ENCODE results near the gene ZNF600.
"Not testable (repeated sequence)": the region's sequence is repeated elsewhere in the genome, so short reads cannot be mapped to it uniquely, and the experiment has no call there.

Gene ZNF600

DNA sequence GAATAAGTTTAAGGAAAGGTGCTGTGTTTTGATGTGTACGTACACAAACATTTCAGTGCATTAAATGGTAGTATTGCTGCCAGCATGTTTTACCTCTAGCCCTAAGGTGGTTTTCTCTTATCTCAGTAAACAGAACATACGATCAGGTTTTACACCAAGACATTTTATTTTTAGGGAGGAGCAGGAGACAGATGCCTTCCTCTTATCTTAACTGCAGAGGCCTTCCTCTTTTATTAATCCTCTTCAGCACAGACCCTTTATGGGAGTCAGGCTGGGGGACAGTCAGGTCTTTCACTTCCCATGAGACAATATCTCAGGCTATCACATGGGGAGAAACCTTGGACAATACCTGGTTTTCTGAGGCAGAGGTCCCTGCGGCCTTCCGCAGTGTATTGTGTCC, 36.8 kb downstream of the ZNF600 start:
- H3K36me3 ChIP-seq (ENCODE audit: control insufficient read depth, insufficient read depth, low read length), result no peaks in the 10 kb centered on the region
- TF ChIP-seq, protein P1, sequence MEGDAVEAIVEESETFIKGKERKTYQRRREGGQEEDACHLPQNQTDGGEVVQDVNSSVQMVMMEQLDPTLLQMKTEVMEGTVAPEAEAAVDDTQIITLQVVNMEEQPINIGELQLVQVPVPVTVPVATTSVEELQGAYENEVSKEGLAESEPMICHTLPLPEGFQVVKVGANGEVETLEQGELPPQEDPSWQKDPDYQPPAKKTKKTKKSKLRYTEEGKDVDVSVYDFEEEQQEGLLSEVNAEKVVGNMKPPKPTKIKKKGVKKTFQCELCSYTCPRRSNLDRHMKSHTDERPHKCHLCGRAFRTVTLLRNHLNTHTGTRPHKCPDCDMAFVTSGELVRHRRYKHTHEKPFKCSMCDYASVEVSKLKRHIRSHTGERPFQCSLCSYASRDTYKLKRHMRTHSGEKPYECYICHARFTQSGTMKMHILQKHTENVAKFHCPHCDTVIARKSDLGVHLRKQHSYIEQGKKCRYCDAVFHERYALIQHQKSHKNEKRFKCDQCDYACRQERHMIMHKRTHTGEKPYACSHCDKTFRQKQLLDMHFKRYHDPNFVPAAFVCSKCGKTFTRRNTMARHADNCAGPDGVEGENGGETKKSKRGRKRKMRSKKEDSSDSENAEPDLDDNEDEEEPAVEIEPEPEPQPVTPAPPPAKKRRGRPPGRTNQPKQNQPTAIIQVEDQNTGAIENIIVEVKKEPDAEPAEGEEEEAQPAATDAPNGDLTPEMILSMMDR (IDR thresholded peaks at IDR 0.05; ENCODE audit: insufficient read depth, low read length, poor library complexity, severe bottlenecking), result no peak
- DNase-seq (ENCODE audit: extremely low read depth, insufficient read length), result no peak

DNA sequence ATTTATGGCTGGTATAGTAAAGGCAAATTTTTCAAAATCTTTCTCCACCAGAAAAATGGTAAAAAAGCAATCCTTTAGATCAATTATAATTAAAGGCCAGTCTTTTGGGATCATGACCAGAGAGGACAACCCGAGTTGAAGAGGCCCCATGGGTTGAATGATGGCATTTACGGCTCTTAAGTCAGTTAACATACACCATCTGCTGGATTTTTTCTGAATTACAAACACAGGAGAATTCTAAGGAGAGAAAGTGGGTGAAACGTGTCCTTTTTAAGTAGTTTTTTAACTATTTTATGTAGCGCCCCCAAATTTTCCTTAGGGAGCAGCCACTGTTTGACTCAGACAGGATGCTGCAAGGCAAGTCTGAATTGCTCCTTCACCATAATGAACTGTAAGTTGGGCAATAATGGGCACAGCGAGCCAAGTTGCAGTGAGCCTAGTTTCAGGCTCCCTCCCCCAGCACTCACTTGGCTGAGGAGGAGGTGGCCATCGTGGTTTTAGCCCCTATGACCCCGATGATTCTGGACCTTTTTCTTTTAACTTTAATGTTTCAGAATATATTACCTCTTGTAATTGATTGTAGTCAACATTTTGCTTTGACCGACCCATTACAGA, 38.1 kb downstream of the ZNF600 start:
- TF ChIP-seq, protein P1 (IDR thresholded peaks at IDR 0.05; ENCODE audit: insufficient read depth, low read length, poor library complexity, severe bottlenecking), result peak; percentile 14
- Histone ChIP-seq H3K4me3 (replicated peaks; ENCODE audit: low read depth, low read length) (no peak overlapping the region), H3K36me3 (ENCODE audit: control insufficient read depth, insufficient read depth, low read length) (no peaks in the 10 kb centered on the region), H3K27me3 (replicated peaks; ENCODE audit: control insufficient read depth, insufficient read depth, low read length) (no peaks in the 10 kb centered on the region)
- DNase-seq (ENCODE audit: extremely low read depth, insufficient read length), result no peak

More for the DNA sequence above, 36.8 kb downstream of the ZNF600 start:
- Histone ChIP-seq H3K27me3 (replicated peaks; ENCODE audit: control insufficient read depth, insufficient read depth, low read length) (no peaks in the 10 kb centered on the region), H3K4me3 (replicated peaks; ENCODE audit: low read depth, low read length) (no peak overlapping the region)

DNA sequence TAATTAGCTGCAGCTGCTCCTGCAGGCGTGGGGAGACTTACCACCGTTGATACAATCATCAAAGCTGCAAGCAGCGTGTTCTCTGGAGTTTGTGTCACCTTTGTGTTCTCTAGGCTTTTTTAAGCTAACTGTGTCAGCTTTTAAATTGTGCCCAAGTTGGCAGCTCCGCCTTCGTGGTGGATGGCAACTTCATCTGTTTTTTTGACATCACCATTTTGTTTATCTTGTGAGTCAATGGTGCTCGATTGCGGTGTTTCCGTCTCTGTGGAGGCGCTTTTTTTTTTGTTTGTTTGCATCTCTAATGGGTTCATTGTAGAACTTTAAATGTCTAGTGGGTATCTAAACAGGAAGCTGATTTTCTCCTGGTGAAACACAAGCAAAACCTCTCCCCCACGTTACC, 40.7 kb downstream of the ZNF600 start:
- DNase-seq (ENCODE audit: extremely low read depth, insufficient read length); H3K27me3 ChIP-seq (replicated peaks; ENCODE audit: control insufficient read depth, insufficient read depth, low read length); H3K36me3 ChIP-seq (ENCODE audit: control insufficient read depth, insufficient read depth, low read length); H3K4me3 ChIP-seq (replicated peaks; ENCODE audit: low read depth, low read length): not testable (repeated sequence)

DNA sequence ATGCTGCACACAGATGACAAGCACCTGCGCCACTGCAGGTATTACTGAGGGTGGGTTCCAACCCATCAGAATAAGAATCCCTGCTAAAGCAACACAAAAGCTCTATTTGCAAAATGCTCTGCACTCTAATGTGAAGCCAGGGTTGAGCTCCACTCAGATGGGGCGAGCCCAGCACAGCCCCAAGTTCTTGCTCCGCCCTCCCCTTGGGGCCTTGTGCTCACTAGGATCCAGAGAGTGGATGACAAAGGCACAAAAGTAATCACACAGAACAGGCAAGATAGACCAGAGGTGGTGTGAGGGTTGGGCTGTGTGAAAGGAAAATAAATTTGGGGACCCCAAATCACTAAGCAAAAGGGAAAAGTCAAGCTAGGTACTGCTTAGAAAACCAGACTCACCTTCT, 43.5 kb downstream of the ZNF600 start:
- TF ChIP-seq, protein P1 (IDR thresholded peaks at IDR 0.05; ENCODE audit: insufficient read depth, low read length, poor library complexity, severe bottlenecking), result no peak
- Histone ChIP-seq H3K36me3 (ENCODE audit: control insufficient read depth, insufficient read depth, low read length) (no peaks in the 10 kb centered on the region), H3K27me3 (replicated peaks; ENCODE audit: control insufficient read depth, insufficient read depth, low read length) (no peaks in the 10 kb centered on the region), H3K4me3 (replicated peaks; ENCODE audit: low read depth, low read length) (no peak overlapping the region)
- DNase-seq (ENCODE audit: extremely low read depth, insufficient read length), result no peak

DNA sequence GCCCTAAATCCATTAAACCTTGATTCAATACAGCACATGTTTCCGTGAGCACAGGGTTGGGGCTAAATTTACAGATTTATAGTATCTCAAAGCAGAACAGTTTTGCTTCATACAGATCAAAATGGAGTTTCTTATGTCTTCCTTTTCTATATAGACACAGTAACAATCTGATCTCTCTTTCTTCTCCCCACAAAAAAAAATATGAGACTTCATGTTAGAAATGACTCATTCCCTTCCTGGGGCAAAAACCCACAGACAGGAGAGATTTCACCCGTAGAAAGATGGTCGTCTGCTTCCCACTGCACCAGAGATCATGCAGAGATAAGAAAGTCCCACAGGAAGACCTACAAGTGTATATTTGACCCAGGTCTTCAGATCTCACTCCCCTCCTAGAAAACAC, 44.1 kb downstream of the ZNF600 start:
- no peak for DNase-seq (ENCODE audit: extremely low read depth, insufficient read length)
- H3K36me3 ChIP-seq (ENCODE audit: control insufficient read depth, insufficient read depth, low read length), result no peaks in the 10 kb centered on the region
- H3K27me3 ChIP-seq (replicated peaks; ENCODE audit: control insufficient read depth, insufficient read depth, low read length), result no peaks in the 10 kb centered on the region
- TF ChIP-seq, protein P1 (IDR thresholded peaks at IDR 0.05; ENCODE audit: insufficient read depth, low read length, poor library complexity, severe bottlenecking), result no peak
- no peak overlapping the region for H3K4me3 ChIP-seq (replicated peaks; ENCODE audit: low read depth, low read length)

DNA sequence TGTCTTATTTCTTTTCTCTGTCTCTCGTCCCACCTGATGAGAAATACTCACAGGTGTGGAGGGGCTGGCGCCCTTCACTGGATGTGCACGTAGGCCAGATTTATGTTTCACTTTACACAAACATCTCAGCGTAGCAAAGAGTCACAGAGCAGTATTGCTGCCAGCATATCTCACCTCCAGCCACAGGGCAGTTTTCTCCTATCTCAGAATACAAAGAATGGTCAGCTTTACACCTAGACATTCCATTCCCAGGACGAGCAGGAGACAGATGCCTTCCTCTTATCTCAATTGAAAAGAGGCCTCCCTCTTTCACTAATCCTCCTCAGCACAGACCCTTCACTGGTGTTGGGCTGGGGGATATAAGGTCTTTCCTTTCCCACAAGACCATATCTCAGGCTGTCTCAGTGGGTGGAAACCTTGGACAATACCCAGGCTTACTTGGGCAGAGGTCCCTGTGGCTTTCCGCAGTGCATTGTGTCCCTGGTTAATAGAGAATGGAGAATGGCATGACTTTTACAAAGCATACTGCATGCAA, 44.6 kb downstream of the ZNF600 start:
- Histone ChIP-seq H3K27me3 (replicated peaks; ENCODE audit: control insufficient read depth, insufficient read depth, low read length) (no peaks in the 10 kb centered on the region), H3K4me3 (replicated peaks; ENCODE audit: low read depth, low read length) (no peak overlapping the region), H3K36me3 (ENCODE audit: control insufficient read depth, insufficient read depth, low read length) (no peaks in the 10 kb centered on the region)
- TF ChIP-seq, protein P1 (IDR thresholded peaks at IDR 0.05; ENCODE audit: insufficient read depth, low read length, poor library complexity, severe bottlenecking), result no peak
- no peak for DNase-seq (ENCODE audit: extremely low read depth, insufficient read length)

DNA sequence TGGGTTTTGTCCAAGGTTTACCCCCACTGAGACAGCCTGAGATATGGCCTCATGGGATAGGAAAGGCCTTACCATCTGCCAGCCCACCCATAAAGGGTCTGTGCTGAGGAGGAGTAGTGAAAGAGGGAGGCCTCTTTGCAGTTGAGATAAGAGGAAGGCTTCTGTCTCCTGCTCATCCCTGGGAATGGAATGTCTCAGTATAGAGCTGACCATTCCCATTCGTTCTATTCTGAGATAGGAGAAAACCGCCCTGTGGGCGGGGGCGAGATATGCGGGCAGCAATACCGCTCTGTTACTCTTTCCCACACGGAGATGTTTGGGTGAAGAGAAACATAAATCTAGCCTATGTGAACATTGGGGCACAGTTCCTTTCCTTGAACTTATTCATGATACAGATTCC, 45.2 kb downstream of the ZNF600 start:
- H3K27me3 ChIP-seq (replicated peaks; ENCODE audit: control insufficient read depth, insufficient read depth, low read length); H3K4me3 ChIP-seq (replicated peaks; ENCODE audit: low read depth, low read length); H3K36me3 ChIP-seq (ENCODE audit: control insufficient read depth, insufficient read depth, low read length): not testable (repeated sequence)

More for the DNA sequence above, 45.2 kb downstream of the ZNF600 start:
- not testable (repeated sequence) for DNase-seq (ENCODE audit: extremely low read depth, insufficient read length)
